Duodenal mucosa (tissue), 2 donors: Measurements from ENCODE around the gene GLT1D1.
"Not testable (repeated sequence)": the region's sequence is repeated elsewhere in the genome, so short reads cannot be mapped to it uniquely, and the experiment has no call there.

Experiments
- H3K27ac ChIP-seq: one replicate; pipeline ENCODE4 v1.7.0; 2013; ENCODE audit warnings: low read depth, low read length
- H3K27me3 ChIP-seq, 2 donors: one replicate each; pipeline ENCODE4 v1.7.0; 2013; ENCODE audit warnings: low read length in 2 of 2, control low read depth in 1 of 2; ENCODE audit not compliant: insufficient read depth in 2 of 2, control insufficient read depth in 1 of 2
- H3K36me3 ChIP-seq, 2 donors: one replicate each; pipeline ENCODE4 v1.7.0; 2013; ENCODE audit warnings: low read length in 2 of 2, control low read depth in 1 of 2; ENCODE audit not compliant: insufficient read depth in 2 of 2, control insufficient read depth in 1 of 2
- H3K4me1 ChIP-seq, 2 donors: one replicate each; pipeline ENCODE4 v1.7.0; 2013; ENCODE audit warnings: low read length in 2 of 2, control low read depth in 1 of 2; ENCODE audit not compliant: insufficient read depth in 2 of 2, control insufficient read depth in 1 of 2
- H3K4me3 ChIP-seq, 2 donors: one replicate each; pipeline ENCODE4 v1.7.0; 2013; ENCODE audit warnings: low read length in 2 of 2, low read depth in 1 of 2
- H3K9ac ChIP-seq, 2 donors: one replicate each; pipeline ENCODE4 v1.7.0; 2013; ENCODE audit warnings: low read length in 2 of 2, low read depth in 1 of 2
- H3K9me3 ChIP-seq, 2 donors: one replicate each; pipeline ENCODE4 v1.7.0; 2013; ENCODE audit warnings: low read length in 2 of 2, control low read depth in 1 of 2; ENCODE audit not compliant: control insufficient read depth in 1 of 2

Gene GLT1D1

DNA sequence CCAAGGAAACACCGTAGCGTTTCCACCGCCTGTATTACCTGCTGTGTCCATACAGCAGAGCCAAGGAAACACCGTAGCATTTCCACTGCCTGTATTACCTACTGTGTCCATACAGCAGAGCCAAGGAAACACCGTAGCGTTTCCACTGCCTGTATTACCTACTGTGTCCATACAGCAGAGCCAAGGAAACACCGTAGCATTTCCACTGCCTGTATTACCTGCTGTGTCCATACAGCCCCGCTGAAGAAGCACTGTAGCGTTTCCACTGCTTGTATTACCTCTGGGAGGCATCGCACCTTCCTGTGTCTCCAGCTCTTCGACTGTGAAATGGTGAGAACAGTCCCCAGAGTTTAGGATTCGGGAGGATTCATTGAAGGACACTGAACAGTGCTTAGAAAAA lies 13.4 kb upstream of the GLT1D1 start:
- H3K9me3 ChIP-seq, H3K27ac ChIP-seq, H3K27me3 ChIP-seq, H3K4me1 ChIP-seq, H3K9ac ChIP-seq, H3K4me3 ChIP-seq, H3K36me3 ChIP-seq: not testable (repeated sequence)

- no peaks in the 10 kb centered on the region for H3K4me1 ChIP-seq
- no peaks in the 10 kb centered on the region for H3K36me3 ChIP-seq
- H3K9me3 ChIP-seq: no peaks in the 10 kb centered on the region
- H3K27ac ChIP-seq: no peak overlapping the region
- no peak overlapping the region for H3K9ac ChIP-seq
- no peaks in the 10 kb centered on the region for H3K27me3 ChIP-seq
- H3K4me3 ChIP-seq: no peak overlapping the region
Observed at GRCh38 chr12:128840862-128841468, 12.3 kb upstream of the GLT1D1 start.

DNA sequence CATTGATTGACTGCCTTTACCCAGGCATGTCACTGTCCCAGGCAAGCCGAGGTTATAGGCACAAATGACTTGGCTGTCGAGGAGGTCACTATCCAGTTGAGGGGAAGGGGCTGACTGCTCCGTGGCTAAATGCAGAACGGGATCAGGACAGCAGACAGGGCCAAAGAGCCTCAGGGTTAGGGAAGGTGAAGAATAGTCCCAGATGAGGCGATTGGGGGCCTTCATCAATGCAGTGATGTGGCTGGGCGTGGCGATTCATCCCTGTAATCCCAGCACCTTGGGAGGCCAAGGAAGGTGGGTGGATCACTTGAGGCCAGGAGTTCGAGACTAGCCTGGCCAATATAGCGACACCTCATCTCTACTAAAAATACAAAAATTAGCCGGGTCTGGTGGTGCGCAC lies 10.7 kb upstream of the GLT1D1 start:
- Histone ChIP-seq H3K27me3 (no peaks in the 10 kb centered on the region), H3K4me3 (no peak overlapping the region), H3K9me3 (no peaks in the 10 kb centered on the region), H3K9ac (no peak overlapping the region), H3K4me1 (no peaks in the 10 kb centered on the region), H3K36me3 (no peaks in the 10 kb centered on the region), H3K27ac (no peak overlapping the region)

- Histone ChIP-seq H3K4me1 (no peaks in the 10 kb centered on the region), H3K36me3 (no peaks in the 10 kb centered on the region), H3K27ac (no peak overlapping the region), H3K9ac (no peak overlapping the region), H3K9me3 (no peaks in the 10 kb centered on the region), H3K4me3 (no peak overlapping the region), H3K27me3 (no peaks in the 10 kb centered on the region)
Observed at GRCh38 chr12:128843538-128843937, 9.7 kb upstream of the GLT1D1 start.

DNA sequence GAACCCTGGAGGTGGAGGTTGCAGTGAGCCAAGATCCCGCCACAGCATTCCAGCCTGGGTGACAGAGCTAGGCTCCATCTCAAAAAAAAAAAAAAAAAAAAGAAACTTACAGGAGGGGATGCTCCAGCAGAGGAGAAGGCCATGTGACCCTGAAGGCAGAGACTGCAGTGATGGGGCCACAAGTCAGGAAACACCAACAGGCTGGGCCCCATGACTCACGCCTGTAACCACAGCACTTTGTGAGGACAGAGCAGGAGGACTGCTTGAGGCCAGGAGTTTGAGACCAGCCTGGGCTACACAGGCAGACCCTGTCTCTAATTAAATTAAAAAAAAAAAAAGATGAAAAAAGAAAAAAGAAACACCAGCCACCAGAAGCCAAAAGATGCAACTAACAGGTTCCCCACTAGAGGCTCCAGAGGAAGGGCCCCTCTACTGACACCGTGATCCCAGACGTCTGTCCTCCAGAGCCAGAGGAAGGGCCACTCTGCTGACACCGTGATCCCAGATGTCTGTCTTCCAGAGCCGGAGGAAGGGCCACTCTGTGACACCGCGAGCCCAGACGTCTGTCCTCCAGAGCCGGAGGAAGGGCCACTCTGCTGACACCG lies 9.1 kb upstream of the GLT1D1 start:
- no peak overlapping the region for H3K27ac ChIP-seq
- H3K27me3 ChIP-seq: no peaks in the 10 kb centered on the region
- H3K9ac ChIP-seq: no peak overlapping the region
- H3K36me3 ChIP-seq: no peaks in the 10 kb centered on the region
- H3K9me3 ChIP-seq: no peaks in the 10 kb centered on the region
- no peaks in the 10 kb centered on the region for H3K4me1 ChIP-seq
- no peak overlapping the region for H3K4me3 ChIP-seq

DNA sequence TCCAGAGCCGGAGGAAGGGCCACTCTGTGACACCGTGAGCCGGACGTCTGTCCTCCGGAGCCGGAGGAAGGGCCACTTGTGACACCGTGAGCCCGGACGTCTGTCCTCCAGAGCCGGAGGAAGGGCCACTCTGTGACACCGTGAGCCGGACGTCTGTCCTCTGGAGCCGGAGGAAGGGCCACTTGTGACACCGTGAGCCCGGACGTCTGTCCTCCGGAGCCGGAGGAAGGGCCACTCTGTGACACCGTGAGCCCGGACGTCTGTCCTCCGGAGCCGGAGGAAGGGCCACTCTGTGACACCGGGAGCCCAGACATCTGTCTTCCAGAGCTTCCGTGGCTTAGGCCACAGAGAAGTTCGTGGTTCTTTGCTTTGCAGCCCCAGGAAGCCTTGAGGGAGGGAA lies 6.6 kb upstream of the GLT1D1 start:
- H3K36me3 ChIP-seq, H3K4me3 ChIP-seq, H3K4me1 ChIP-seq, H3K27ac ChIP-seq, H3K9ac ChIP-seq, H3K27me3 ChIP-seq, H3K9me3 ChIP-seq: not testable (repeated sequence)

- Histone ChIP-seq H3K4me1 (no peaks in the 10 kb centered on the region), H3K9ac (no peak overlapping the region), H3K27ac (no peak overlapping the region), H3K4me3 (no peak overlapping the region), H3K27me3 (peaks cover 8 to 14% of the 10 kb centered on the region in 2 donors), H3K36me3 (no peaks in the 10 kb centered on the region), H3K9me3 (no peaks in the 10 kb centered on the region)
Observed at GRCh38 chr12:128848371-128848770, 4.9 kb upstream of the GLT1D1 start.

- H3K9me3 ChIP-seq, H3K36me3 ChIP-seq, H3K9ac ChIP-seq, H3K4me3 ChIP-seq, H3K27ac ChIP-seq, H3K4me1 ChIP-seq: not testable (repeated sequence)
- H3K27me3 ChIP-seq: peaks cover 11 to 23% of the 10 kb centered on the region in 2 donors
Observed at GRCh38 chr12:128849806-128850205, 3.5 kb upstream of the GLT1D1 start.

GRCh38 chr12:128850400-128850799 lies 2.9 kb upstream of the GLT1D1 start:
- Histone ChIP-seq H3K9me3 (no peaks in the 10 kb centered on the region), H3K27ac (no peak overlapping the region)

GRCh38 chr12:128851429-128851828 lies 1.8 kb upstream of the GLT1D1 start:
- H3K4me3 ChIP-seq, H3K9me3 ChIP-seq, H3K9ac ChIP-seq, H3K27ac ChIP-seq, H3K36me3 ChIP-seq, H3K4me1 ChIP-seq: not testable (repeated sequence)
- peaks cover 11 to 24% of the 10 kb centered on the region in 2 donors for H3K27me3 ChIP-seq

More at GRCh38 chr12:128850400-128850799, 2.9 kb upstream of the GLT1D1 start:
- Histone ChIP-seq H3K9ac (no peak overlapping the region), H3K4me1 (no peaks in the 10 kb centered on the region), H3K36me3 (no peaks in the 10 kb centered on the region), H3K4me3 (no peak overlapping the region), H3K27me3 (peaks cover 11 to 24% of the 10 kb centered on the region in 2 donors)
